GM13977 (cell line): ENCODE data around the gene FOXRED2.
"Not testable (repeated sequence)": the region's sequence is repeated elsewhere in the genome, so short reads cannot be mapped to it uniquely, and the experiment has no call there.

Experiments used
- DNase-seq: peaks from one replicate; pipeline ENCODE4 v3.0.0; 2012; ENCODE audit warnings: low spot score
- in situ Hi-C: fragments of 300-500 bp; cut with MboI; formaldehyde crosslinking; loops from one replicate; pipeline ENCODE4 v1.12.0; 2022; ENCODE audit warnings: low sequenced_read_pairs, low pct_unique_long_range_greater_than_20kb, mixed read lengths, inconsistent platforms; ENCODE audit not compliant: unreplicated experiment
- TF ChIP-seq, protein P1 (sequence below): IDR thresholded peaks from 2 replicates; pipeline ENCODE4 v1.5.1; 2012; ENCODE audit warnings: mild to moderate bottlenecking, control low read depth; ENCODE audit not compliant: insufficient read depth; ENCODE audit errors: extremely low read depth, missing control alignments

Gene FOXRED2

GRCh38 chr22:36536717-36537116 lies 29.9 kb upstream of the FOXRED2 start:
- TF ChIP-seq, protein P1, sequence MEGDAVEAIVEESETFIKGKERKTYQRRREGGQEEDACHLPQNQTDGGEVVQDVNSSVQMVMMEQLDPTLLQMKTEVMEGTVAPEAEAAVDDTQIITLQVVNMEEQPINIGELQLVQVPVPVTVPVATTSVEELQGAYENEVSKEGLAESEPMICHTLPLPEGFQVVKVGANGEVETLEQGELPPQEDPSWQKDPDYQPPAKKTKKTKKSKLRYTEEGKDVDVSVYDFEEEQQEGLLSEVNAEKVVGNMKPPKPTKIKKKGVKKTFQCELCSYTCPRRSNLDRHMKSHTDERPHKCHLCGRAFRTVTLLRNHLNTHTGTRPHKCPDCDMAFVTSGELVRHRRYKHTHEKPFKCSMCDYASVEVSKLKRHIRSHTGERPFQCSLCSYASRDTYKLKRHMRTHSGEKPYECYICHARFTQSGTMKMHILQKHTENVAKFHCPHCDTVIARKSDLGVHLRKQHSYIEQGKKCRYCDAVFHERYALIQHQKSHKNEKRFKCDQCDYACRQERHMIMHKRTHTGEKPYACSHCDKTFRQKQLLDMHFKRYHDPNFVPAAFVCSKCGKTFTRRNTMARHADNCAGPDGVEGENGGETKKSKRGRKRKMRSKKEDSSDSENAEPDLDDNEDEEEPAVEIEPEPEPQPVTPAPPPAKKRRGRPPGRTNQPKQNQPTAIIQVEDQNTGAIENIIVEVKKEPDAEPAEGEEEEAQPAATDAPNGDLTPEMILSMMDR: no peak
- in situ Hi-C loops: no loop called here
- no peak for DNase-seq

GRCh38 chr22:36533320-36533719 lies 26.5 kb upstream of the FOXRED2 start:
- DNase-seq, in situ Hi-C loops: not testable (repeated sequence)

DNA sequence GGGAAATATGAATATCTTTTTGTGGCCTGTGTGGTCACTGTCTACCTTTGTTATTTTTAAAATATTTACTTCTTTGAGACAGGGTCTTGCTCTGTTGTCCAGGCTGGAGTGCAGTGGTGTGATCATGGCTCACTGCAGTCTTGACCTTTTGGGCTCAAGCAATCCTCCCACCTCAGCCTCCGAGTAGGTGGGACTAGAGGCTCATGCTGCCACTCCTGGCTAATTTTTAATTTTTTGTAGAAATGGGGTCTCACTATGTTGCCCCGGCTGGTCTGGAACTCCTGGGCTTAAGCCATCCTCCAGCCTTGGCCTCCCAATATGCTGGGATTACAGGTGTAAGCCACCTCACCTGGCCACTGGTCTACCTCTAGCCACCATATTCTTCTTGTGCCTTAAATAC lies 25.6 kb upstream of the FOXRED2 start:
- TF ChIP-seq, protein P1: no peak
- in situ Hi-C loops: no loop called here
- no peak for DNase-seq

GRCh38 chr22:36528795-36529751 lies 22.2 kb upstream of the FOXRED2 start, which contains the start of gene EIF3D:
TSS of gene EIF3D (minus strand) at chr22:36529166. CDS start at chr22:36526121, 3,045 bp downstream.
- TF ChIP-seq, protein P1: no peak
- DNase-seq: peak; percentile 89
- in situ Hi-C loops: no loop called here

GRCh38 chr22:36528341-36528740 lies 21.5 kb upstream of the FOXRED2 start:
- in situ Hi-C loops: no loop called here
- no peak for DNase-seq
- TF ChIP-seq, protein P1: no peak

GRCh38 chr22:36522662-36523061 lies 15.8 kb upstream of the FOXRED2 start:
- in situ Hi-C loops: no loop called here

More at GRCh38 chr22:36522662-36523061, 15.8 kb upstream of the FOXRED2 start:
- TF ChIP-seq, protein P1: no peak
- DNase-seq: no peak
